Fibroblast of villous mesenchyme (primary cell): ENCODE measurements around the gene HS3ST5. TPM values are rescaled to one million over a fixed set of nuclear protein-coding genes. Genes with fewer than 3 reads are reported as not detected.

Experiments
- DNase-seq: peaks from one replicate; pipeline ENCODE4 v3.0.0-alpha.2; 2010; ENCODE audit warnings: low read depth
- H3K4me3 ChIP-seq: 2 replicates; pipeline ENCODE4 v1.5.1; 2011; ENCODE audit warnings: low read depth, mild to moderate bottlenecking, low read length
- CTCF ChIP-seq: IDR thresholded peaks from 2 replicates; pipeline ENCODE4 v1.5.1; 2012; ENCODE audit warnings: low read depth, mild to moderate bottlenecking, low read length; ENCODE audit not compliant: insufficient read depth
- total RNA-seq: library from RNA; depleted of rRNA; stranded (reverse); fragments of >200 nt; gene quantifications from 2 replicates; pipeline ENCODE4 v1.2.3, GENCODE V29; 2012

The HS3ST5 gene
- total RNA-seq, 1 donor = under 0.01 TPM

GRCh38 chr6:114138577-114139248 is 204.1 kb downstream of the HS3ST5 start:
- TF ChIP-seq CTCF = no peak
- DNase-seq = no peak
- H3K4me3 ChIP-seq = no peak overlapping the region

GRCh38 chr6:114135363-114135971 is 207.4 kb downstream of the HS3ST5 start:
- TF ChIP-seq CTCF = no peak
- DNase-seq = no peak

GRCh38 chr6:114133816-114134215 is 209.0 kb downstream of the HS3ST5 start:
- H3K4me3 ChIP-seq = no peak overlapping the region
- no peak for DNase-seq
- no peak for TF ChIP-seq CTCF

More at GRCh38 chr6:114135363-114135971, 207.4 kb downstream of the HS3ST5 start:
- no peak overlapping the region for H3K4me3 ChIP-seq

- no peak for DNase-seq
- TF ChIP-seq CTCF = no peak
- H3K4me3 ChIP-seq = no peak overlapping the region
Measured at GRCh38 chr6:114131945-114132344, 210.9 kb downstream of the HS3ST5 start.

- no peak overlapping the region for H3K4me3 ChIP-seq
- no peak for DNase-seq
- TF ChIP-seq CTCF = no peak
Measured at GRCh38 chr6:114125576-114125975, 217.2 kb downstream of the HS3ST5 start.

- no peak for DNase-seq
- TF ChIP-seq CTCF = no peak
Measured at GRCh38 chr6:114121913-114122662, 220.7 kb downstream of the HS3ST5 start.

More at GRCh38 chr6:114121913-114122662, 220.7 kb downstream of the HS3ST5 start:
- H3K4me3 ChIP-seq = no peak overlapping the region
